ENCODE measurements around the gene TFPI2.

TFPI2 gene

DNA sequence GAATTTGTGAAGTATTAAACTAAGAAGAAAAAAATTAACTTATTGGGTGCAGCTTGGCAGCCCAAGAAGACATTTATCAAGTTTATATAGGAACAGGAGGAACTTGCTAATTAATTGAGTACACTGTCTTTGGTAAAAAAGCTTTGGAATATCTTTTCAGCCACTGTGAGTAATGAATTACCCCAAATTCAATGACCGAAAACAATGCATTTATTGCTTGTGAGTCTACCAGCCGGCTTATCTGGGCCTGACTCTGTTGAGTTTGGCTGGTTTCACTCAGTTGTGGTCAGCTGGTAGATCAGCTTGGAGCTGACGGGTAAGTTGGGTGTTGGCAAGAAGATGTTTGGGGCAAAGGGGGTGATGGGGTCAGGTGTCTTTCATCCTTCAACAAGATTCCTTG is 42.6 kb upstream of the TFPI2 start:
- no peak overlapping the region for H2BK120ac ChIP-seq (ENCODE audit: insufficient read depth, low read length, poor library complexity)
- no peak overlapping the region for H3K4me2 ChIP-seq (ENCODE audit: low read length)
- no peak overlapping the region for H3K18ac ChIP-seq (ENCODE audit: low read length)
- no peaks in the 10 kb centered on the region for H3K79me1 ChIP-seq (ENCODE audit: low read length)
- H2AK5ac ChIP-seq (ENCODE audit: low read length): no peak overlapping the region
- H4K8ac ChIP-seq (ENCODE audit: low read depth, low read length): no peak overlapping the region
- H3K4ac ChIP-seq (ENCODE audit: low read depth, low read length): no peak overlapping the region
- H4K12ac ChIP-seq (ENCODE audit: low read depth, low read length): no peak overlapping the region
- H3K4me3 ChIP-seq (ENCODE audit: low read depth, low read length): no peak overlapping the region
- WGBS (ENCODE audit: extremely low coverage, insufficient coverage, insufficient read length): no CpG with 5 or more reads among the region's 3 CpGs
- no peaks in the 10 kb centered on the region for H3K36me3 ChIP-seq (ENCODE audit: control insufficient read depth in 1 of 2, insufficient read depth in 2 of 2, low read length in 2 of 2)
- no peaks in the 10 kb centered on the region for H3K27me3 ChIP-seq (ENCODE audit: insufficient read depth, low read length)
- H2BK12ac ChIP-seq (ENCODE audit: low read length): no peak overlapping the region
- H2BK5ac ChIP-seq (ENCODE audit: low read depth, low read length, poor library complexity): no peak overlapping the region
- H2AFZ ChIP-seq (ENCODE audit: insufficient read depth, low read length, poor library complexity): no peak overlapping the region
- H4K91ac ChIP-seq (ENCODE audit: low read depth, low read length): no peak overlapping the region
- H3K9me3 ChIP-seq (ENCODE audit: insufficient read depth, low read depth, low read length): peaks cover 2% of the 10 kb centered on the region
- no peak overlapping the region for H3K14ac ChIP-seq (ENCODE audit: low read length)
- H3K23ac ChIP-seq (ENCODE audit: low read length): no peak overlapping the region
- no peak overlapping the region for H3K9ac ChIP-seq (ENCODE audit: low read length)
- no peak for DNase-seq
- H3K27ac ChIP-seq (ENCODE audit: low read depth, low read length): no peak overlapping the region
- no peaks in the 10 kb centered on the region for H3K79me2 ChIP-seq (ENCODE audit: control insufficient read depth, insufficient read depth, low read length, poor library complexity)
- H3K4me1 ChIP-seq (ENCODE audit: control insufficient read depth in 1 of 2, insufficient read depth in 2 of 2, low read length in 2 of 2): no peaks in the 10 kb centered on the region

DNA sequence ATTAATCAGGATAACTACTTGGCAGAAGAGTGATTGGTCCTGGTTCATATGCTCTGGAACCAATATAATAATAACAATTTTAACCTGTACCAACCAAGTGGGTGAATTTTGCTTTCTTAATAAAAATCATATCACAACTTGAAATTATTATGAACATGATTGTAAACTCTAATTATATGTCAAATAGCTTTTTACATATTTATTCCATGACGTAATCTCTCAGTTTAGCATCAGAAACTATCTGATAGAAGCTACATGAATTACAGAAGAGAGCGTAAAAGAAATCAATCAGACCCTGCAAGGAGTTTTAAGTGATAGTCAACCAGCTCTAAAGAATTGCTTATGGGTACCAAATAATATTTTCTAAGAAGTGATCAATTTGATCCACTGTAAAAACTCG is 41.1 kb upstream of the TFPI2 start:
- Histone ChIP-seq H3K18ac (ENCODE audit: low read length) (no peak overlapping the region), H3K4ac (ENCODE audit: low read depth, low read length) (no peak overlapping the region)
- DNase-seq: no peak

DNA sequence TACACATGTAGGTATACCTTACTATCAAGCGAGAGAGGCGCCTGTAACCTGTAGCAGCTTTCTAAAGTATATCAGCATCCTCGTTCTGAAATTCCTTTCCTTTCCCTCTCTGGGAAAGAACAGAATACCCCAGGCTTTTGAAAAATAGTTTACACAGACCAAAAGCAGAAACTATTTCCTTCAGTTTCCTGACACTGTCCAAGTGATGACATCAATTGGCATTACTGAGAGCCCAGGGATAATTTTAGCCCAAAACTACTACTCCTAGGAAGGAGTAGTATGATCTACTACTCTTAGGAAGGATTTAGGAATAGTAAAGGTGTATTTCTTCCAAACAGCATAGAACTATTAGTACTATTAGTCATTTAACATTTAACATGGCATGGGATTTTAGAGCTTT is 37.0 kb upstream of the TFPI2 start:
- no peaks in the 10 kb centered on the region for H3K4me1 ChIP-seq (ENCODE audit: control insufficient read depth in 1 of 2, insufficient read depth in 2 of 2, low read length in 2 of 2)
- H3K27ac ChIP-seq (ENCODE audit: low read depth, low read length): no peak overlapping the region
- no peak overlapping the region for H3K4ac ChIP-seq (ENCODE audit: low read depth, low read length)
- no peak overlapping the region for H3K4me2 ChIP-seq (ENCODE audit: low read length)
- no peak for DNase-seq
- H4K12ac ChIP-seq (ENCODE audit: low read depth, low read length): no peak overlapping the region
- H3K9ac ChIP-seq (ENCODE audit: low read length): no peak overlapping the region
- H2AFZ ChIP-seq (ENCODE audit: insufficient read depth, low read length, poor library complexity): no peak overlapping the region
- H4K91ac ChIP-seq (ENCODE audit: low read depth, low read length): no peak overlapping the region
- H3K36me3 ChIP-seq (ENCODE audit: control insufficient read depth in 1 of 2, insufficient read depth in 2 of 2, low read length in 2 of 2): no peaks in the 10 kb centered on the region
- H2BK12ac ChIP-seq (ENCODE audit: low read length): no peak overlapping the region
- H2AK5ac ChIP-seq (ENCODE audit: low read length): no peak overlapping the region
- no peak overlapping the region for H3K4me3 ChIP-seq (ENCODE audit: low read depth, low read length)
- H4K8ac ChIP-seq (ENCODE audit: low read depth, low read length): no peak overlapping the region
- H2BK120ac ChIP-seq (ENCODE audit: insufficient read depth, low read length, poor library complexity): no peak overlapping the region
- H3K79me2 ChIP-seq (ENCODE audit: control insufficient read depth, insufficient read depth, low read length, poor library complexity): no peaks in the 10 kb centered on the region
- H2BK5ac ChIP-seq (ENCODE audit: low read depth, low read length, poor library complexity): no peak overlapping the region
- no peaks in the 10 kb centered on the region for H3K9me3 ChIP-seq (ENCODE audit: insufficient read depth, low read depth, low read length)
- H3K27me3 ChIP-seq (ENCODE audit: insufficient read depth, low read length): no peaks in the 10 kb centered on the region
- WGBS (ENCODE audit: extremely low coverage, insufficient coverage, insufficient read length): no CpG with 5 or more reads among the region's 3 CpGs
- no peak overlapping the region for H3K23ac ChIP-seq (ENCODE audit: low read length)
- no peaks in the 10 kb centered on the region for H3K79me1 ChIP-seq (ENCODE audit: low read length)
- no peak overlapping the region for H3K14ac ChIP-seq (ENCODE audit: low read length)
- no peak overlapping the region for H3K18ac ChIP-seq (ENCODE audit: low read length)

More for the DNA sequence above, 41.1 kb upstream of the TFPI2 start:
- Histone ChIP-seq H4K91ac (ENCODE audit: low read depth, low read length) (no peak overlapping the region), H3K14ac (ENCODE audit: low read length) (no peak overlapping the region), H2AK5ac (ENCODE audit: low read length) (no peak overlapping the region), H3K4me2 (ENCODE audit: low read length) (no peak overlapping the region), H3K36me3 (ENCODE audit: control insufficient read depth in 1 of 2, insufficient read depth in 2 of 2, low read length in 2 of 2) (no peaks in the 10 kb centered on the region), H4K12ac (ENCODE audit: low read depth, low read length) (no peak overlapping the region), H2BK120ac (ENCODE audit: insufficient read depth, low read length, poor library complexity) (no peak overlapping the region), H3K9me3 (ENCODE audit: insufficient read depth, low read depth, low read length) (peaks cover 2% of the 10 kb centered on the region), H3K23ac (ENCODE audit: low read length) (no peak overlapping the region), H3K27ac (ENCODE audit: low read depth, low read length) (no peak overlapping the region), H3K4me3 (ENCODE audit: low read depth, low read length) (no peak overlapping the region), H2BK12ac (ENCODE audit: low read length) (no peak overlapping the region), H3K79me1 (ENCODE audit: low read length) (no peaks in the 10 kb centered on the region), H3K27me3 (ENCODE audit: insufficient read depth, low read length) (no peaks in the 10 kb centered on the region), H4K8ac (ENCODE audit: low read depth, low read length) (no peak overlapping the region), H3K79me2 (ENCODE audit: control insufficient read depth, insufficient read depth, low read length, poor library complexity) (no peaks in the 10 kb centered on the region), H2AFZ (ENCODE audit: insufficient read depth, low read length, poor library complexity) (no peak overlapping the region), H3K9ac (ENCODE audit: low read length) (no peak overlapping the region), H3K4me1 (ENCODE audit: control insufficient read depth in 1 of 2, insufficient read depth in 2 of 2, low read length in 2 of 2) (no peaks in the 10 kb centered on the region), H2BK5ac (ENCODE audit: low read depth, low read length, poor library complexity) (no peak overlapping the region)
- WGBS (ENCODE audit: extremely low coverage, insufficient coverage, insufficient read length): no CpG with 5 or more reads among the region's 3 CpGs

DNA sequence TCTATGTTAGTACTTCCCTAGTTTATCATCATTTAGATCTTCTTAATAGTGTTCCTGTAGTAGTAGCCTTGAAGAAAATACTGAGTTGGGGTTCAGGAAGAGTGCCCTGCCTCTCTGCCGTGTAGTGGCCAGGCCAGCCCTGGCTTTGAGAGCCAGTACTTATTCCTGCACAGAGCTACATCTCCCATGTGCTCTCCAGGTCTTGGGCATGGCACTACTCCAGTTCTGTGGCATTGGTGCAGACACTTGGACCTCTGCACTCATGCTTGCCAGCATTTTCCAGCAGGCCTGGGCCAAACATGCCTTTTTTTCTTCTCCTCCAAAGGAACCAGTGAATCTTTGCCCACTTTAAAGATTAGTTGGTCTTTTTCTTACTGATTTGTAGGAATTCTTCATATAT is 36.2 kb upstream of the TFPI2 start:
- no CpG with 5 or more reads among the region's 1 CpG for WGBS (ENCODE audit: extremely low coverage, insufficient coverage, insufficient read length)
- no peak overlapping the region for H3K4me2 ChIP-seq (ENCODE audit: low read length)
- H3K23ac ChIP-seq (ENCODE audit: low read length): no peak overlapping the region
- H3K18ac ChIP-seq (ENCODE audit: low read length): no peak overlapping the region
- H3K9ac ChIP-seq (ENCODE audit: low read length): no peak overlapping the region
- H3K4me1 ChIP-seq (ENCODE audit: control insufficient read depth in 1 of 2, insufficient read depth in 2 of 2, low read length in 2 of 2): peaks cover 0 to under 1% of the 10 kb centered on the region in 2 experiments
- H3K14ac ChIP-seq (ENCODE audit: low read length): no peak overlapping the region
- no peaks in the 10 kb centered on the region for H3K9me3 ChIP-seq (ENCODE audit: insufficient read depth, low read depth, low read length)
- H3K4me3 ChIP-seq (ENCODE audit: low read depth, low read length): no peak overlapping the region
- H3K4ac ChIP-seq (ENCODE audit: low read depth, low read length): no peak overlapping the region
- H3K27me3 ChIP-seq (ENCODE audit: insufficient read depth, low read length): no peaks in the 10 kb centered on the region
- no peak overlapping the region for H2BK5ac ChIP-seq (ENCODE audit: low read depth, low read length, poor library complexity)
- H3K79me2 ChIP-seq (ENCODE audit: control insufficient read depth, insufficient read depth, low read length, poor library complexity): peaks cover under 1% of the 10 kb centered on the region
- no peak overlapping the region for H3K27ac ChIP-seq (ENCODE audit: low read depth, low read length)
- H2AFZ ChIP-seq (ENCODE audit: insufficient read depth, low read length, poor library complexity): no peak overlapping the region
- H4K91ac ChIP-seq (ENCODE audit: low read depth, low read length): no peak overlapping the region
- no peak overlapping the region for H2BK12ac ChIP-seq (ENCODE audit: low read length)
- DNase-seq: no peak
- no peaks in the 10 kb centered on the region for H3K36me3 ChIP-seq (ENCODE audit: control insufficient read depth in 1 of 2, insufficient read depth in 2 of 2, low read length in 2 of 2)
- H3K79me1 ChIP-seq (ENCODE audit: low read length): peaks cover 2% of the 10 kb centered on the region
- H2BK120ac ChIP-seq (ENCODE audit: insufficient read depth, low read length, poor library complexity): no peak overlapping the region
- no peak overlapping the region for H2AK5ac ChIP-seq (ENCODE audit: low read length)
- no peak overlapping the region for H4K8ac ChIP-seq (ENCODE audit: low read depth, low read length)
- H4K12ac ChIP-seq (ENCODE audit: low read depth, low read length): no peak overlapping the region

Measured in trophoblast cell (in vitro differentiated cells and primary cell).